ENCODE measurements around the gene GPX3.
A peak's percentile ranks its signal among the peaks of the same experiment; 100 is the strongest.

Gene GPX3

GRCh38 chr5:151020304-151021110 lies at the start of gene GPX3:
GPX3 (plus strand) TSS chr5:151020591; CDS start chr5:151020655, 64 bp downstream.
- ATAC-seq: peak; percentile 42 to 46

- no peak for ATAC-seq
Measured at GRCh38 chr5:150978590-150978989, 41.8 kb upstream of the GPX3 start.

GRCh38 chr5:150987746-150988145 lies 32.6 kb upstream of the GPX3 start:
- ATAC-seq: no peak

- ATAC-seq: no peak
Measured at GRCh38 chr5:150989695-150990094, 30.7 kb upstream of the GPX3 start.

- ATAC-seq: no peak
Measured at GRCh38 chr5:150992705-150993104, 27.7 kb upstream of the GPX3 start.

- ATAC-seq: no peak
Measured at GRCh38 chr5:150993422-150993821, 27.0 kb upstream of the GPX3 start.

- no peak for ATAC-seq
Measured at GRCh38 chr5:150993826-150994412, 26.5 kb upstream of the GPX3 start.

GRCh38 chr5:150999704-151000442 lies 20.5 kb upstream of the GPX3 start:
- ATAC-seq: no peak

GRCh38 chr5:151001436-151001835 lies 19.0 kb upstream of the GPX3 start:
- no peak for ATAC-seq

GRCh38 chr5:151002250-151002649 lies 18.1 kb upstream of the GPX3 start:
- ATAC-seq: no peak

- no peak for ATAC-seq
Measured at GRCh38 chr5:151002681-151003502, 17.5 kb upstream of the GPX3 start.

- no peak for ATAC-seq
Measured at GRCh38 chr5:151003503-151003860, 16.9 kb upstream of the GPX3 start.

GRCh38 chr5:151004499-151004898 lies 15.9 kb upstream of the GPX3 start:
- no peak for ATAC-seq

GRCh38 chr5:151005187-151005949 lies 15.0 kb upstream of the GPX3 start:
- ATAC-seq: no peak

GRCh38 chr5:151005950-151006576 lies 14.3 kb upstream of the GPX3 start:
- ATAC-seq: no peak

- no peak for ATAC-seq
Measured at GRCh38 chr5:151006704-151007334, 13.6 kb upstream of the GPX3 start.

- no peak for ATAC-seq
Measured at GRCh38 chr5:151007430-151008209, 12.8 kb upstream of the GPX3 start.

GRCh38 chr5:151008210-151008491 lies 12.2 kb upstream of the GPX3 start:
- ATAC-seq: no peak

GRCh38 chr5:151008906-151009305 lies 11.5 kb upstream of the GPX3 start:
- no peak for ATAC-seq

GRCh38 chr5:151012862-151013261 lies 7.5 kb upstream of the GPX3 start:
- no peak for ATAC-seq
